Lower leg skin (tissue), 3 donors: ENCODE measurements around the gene PHOSPHO2.

ENCODE experiments used
- POLR2A ChIP-seq, 2 donors: fragments of 450-650 bp; IDR thresholded peaks; one replicate each; pipeline ENCODE4 v1.6.1; 2016 to 2017; ENCODE audit warnings: antibody characterized with exemption in 2 of 2, mild to moderate bottlenecking in 1 of 2, moderate library complexity in 1 of 2
- TF ChIP-seq, protein P1 (sequence below), 3 donors: fragments of 450-650 bp; IDR thresholded peaks; one replicate each; pipeline ENCODE4 v1.5.1; 2016; ENCODE audit warnings: antibody characterized with exemption in 3 of 3, mild to moderate bottlenecking in 3 of 3, moderate library complexity in 2 of 3

DNA sequence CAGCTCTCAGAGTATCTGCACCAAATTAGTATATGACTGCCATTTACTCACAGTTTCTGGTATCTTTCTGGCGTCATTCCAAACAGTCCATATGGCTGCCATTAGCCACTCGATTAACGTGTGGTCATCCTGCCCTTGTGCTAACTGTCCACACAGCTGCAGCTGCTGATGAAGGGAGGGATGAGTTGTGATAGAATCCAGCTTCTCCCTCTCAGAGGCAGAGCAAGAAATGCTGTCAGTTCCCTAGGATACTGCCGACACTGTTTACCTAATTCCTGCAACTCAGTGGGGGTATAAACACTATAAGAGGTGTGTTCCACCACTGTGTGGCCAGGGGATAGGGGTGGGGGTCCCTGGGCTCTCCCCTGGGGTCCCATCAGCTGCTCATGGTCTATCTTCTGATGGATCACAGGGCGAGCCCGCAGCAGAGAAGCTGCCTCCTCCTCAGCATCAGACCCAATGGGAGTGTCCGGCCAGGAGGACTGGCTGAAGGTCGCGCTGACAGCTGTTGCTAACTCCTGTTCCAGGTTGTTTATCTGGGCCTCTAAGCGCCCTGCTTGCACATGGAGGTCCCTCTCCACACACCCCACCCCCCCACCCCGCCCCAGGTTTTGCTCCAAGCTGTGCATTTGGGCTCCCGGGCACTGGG, 22.1 kb downstream of the PHOSPHO2 start:
- no peak for TF ChIP-seq POLR2A (IDR thresholded peaks at IDR 0.05)
- TF ChIP-seq, protein P1, sequence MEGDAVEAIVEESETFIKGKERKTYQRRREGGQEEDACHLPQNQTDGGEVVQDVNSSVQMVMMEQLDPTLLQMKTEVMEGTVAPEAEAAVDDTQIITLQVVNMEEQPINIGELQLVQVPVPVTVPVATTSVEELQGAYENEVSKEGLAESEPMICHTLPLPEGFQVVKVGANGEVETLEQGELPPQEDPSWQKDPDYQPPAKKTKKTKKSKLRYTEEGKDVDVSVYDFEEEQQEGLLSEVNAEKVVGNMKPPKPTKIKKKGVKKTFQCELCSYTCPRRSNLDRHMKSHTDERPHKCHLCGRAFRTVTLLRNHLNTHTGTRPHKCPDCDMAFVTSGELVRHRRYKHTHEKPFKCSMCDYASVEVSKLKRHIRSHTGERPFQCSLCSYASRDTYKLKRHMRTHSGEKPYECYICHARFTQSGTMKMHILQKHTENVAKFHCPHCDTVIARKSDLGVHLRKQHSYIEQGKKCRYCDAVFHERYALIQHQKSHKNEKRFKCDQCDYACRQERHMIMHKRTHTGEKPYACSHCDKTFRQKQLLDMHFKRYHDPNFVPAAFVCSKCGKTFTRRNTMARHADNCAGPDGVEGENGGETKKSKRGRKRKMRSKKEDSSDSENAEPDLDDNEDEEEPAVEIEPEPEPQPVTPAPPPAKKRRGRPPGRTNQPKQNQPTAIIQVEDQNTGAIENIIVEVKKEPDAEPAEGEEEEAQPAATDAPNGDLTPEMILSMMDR (IDR thresholded peaks at IDR 0.05) = no peak
